ENCODE results near the gene LMCD1.

The LMCD1 gene

GRCh38 chr3:8503871-8504610 is 2.4 kb downstream of the LMCD1 start:
- Histone ChIP-seq H3K27me3 (ENCODE audit: control insufficient read depth in 3 of 3, insufficient read depth in 3 of 3, low read depth in 1 of 3, low read length in 3 of 3) (no peaks in the 10 kb centered on the region), H3K18ac (ENCODE audit: low read length) (no peak overlapping the region), H2AK5ac (ENCODE audit: low read depth, low read length) (no peak overlapping the region), H3K4me3 (ENCODE audit: low read length in 2 of 2) (no peak overlapping the region), H2BK12ac (ENCODE audit: low read length) (no peak overlapping the region), H3K9me3 (replicated peaks in 1 of 2; ENCODE audit: control insufficient read depth in 2 of 2, insufficient read depth in 1 of 2, low read depth in 1 of 2, low read length in 2 of 2) (peaks cover 0 to 2% of the 10 kb centered on the region in 2 donors), H3K4ac (ENCODE audit: low read length) (no peak overlapping the region), H3K79me1 (ENCODE audit: low read depth, low read length) (no peaks in the 10 kb centered on the region), H3K9ac (ENCODE audit: low read depth, low read length, poor library complexity) (no peak overlapping the region), H4K8ac (ENCODE audit: low read depth, low read length) (no peak overlapping the region), H3K27ac (replicated peaks; ENCODE audit: low read length) (no peak overlapping the region), H2BK120ac (ENCODE audit: low read depth, low read length) (no peak overlapping the region), H2BK5ac (ENCODE audit: low read length) (no peak overlapping the region), H4K91ac (ENCODE audit: low read depth, low read length, poor library complexity) (no peak overlapping the region), H3K14ac (ENCODE audit: low read length) (no peak overlapping the region), H2BK15ac (ENCODE audit: low read length) (no peak overlapping the region), H2AFZ (ENCODE audit: low read length) (no peak overlapping the region), H3K23ac (ENCODE audit: low read depth, low read length, poor library complexity) (no peak overlapping the region), H3K4me1 (ENCODE audit: control insufficient read depth in 2 of 2, insufficient read depth in 1 of 2, low read depth in 1 of 2, low read length in 2 of 2) (peaks cover 15 to 17% of the 10 kb centered on the region in 2 donors), H3K4me2 (ENCODE audit: insufficient read depth, low read length, poor library complexity, severe bottlenecking) (no peak overlapping the region), H3K36me3 (replicated peaks in 1 of 2; ENCODE audit: control insufficient read depth in 2 of 2, insufficient read depth in 2 of 2, low read length in 2 of 2) (no peaks in the 10 kb centered on the region)
- DNase-seq (ENCODE audit: low spot score): no peak
- no CpG with 5 or more reads among the region's 8 CpGs for whole genome bisulfite sequencing, 2 donors (ENCODE audit: extremely low coverage in 2 of 2, insufficient read length in 2 of 2, insufficient replicate concordance in 1 of 2)

GRCh38 chr3:8504611-8504973 is 3.0 kb downstream of the LMCD1 start:
- Histone ChIP-seq H2BK15ac (ENCODE audit: low read length) (no peak overlapping the region), H3K27ac (replicated peaks; ENCODE audit: low read length) (no peak overlapping the region), H4K8ac (ENCODE audit: low read depth, low read length) (no peak overlapping the region), H3K18ac (ENCODE audit: low read length) (no peak overlapping the region), H3K4me1 (ENCODE audit: control insufficient read depth in 2 of 2, insufficient read depth in 1 of 2, low read depth in 1 of 2, low read length in 2 of 2) (peaks cover 12% of the 10 kb centered on the region in 2 donors), H3K9me3 (replicated peaks in 1 of 2; ENCODE audit: control insufficient read depth in 2 of 2, insufficient read depth in 1 of 2, low read depth in 1 of 2, low read length in 2 of 2) (peaks cover 0 to 5% of the 10 kb centered on the region in 2 donors), H3K79me1 (ENCODE audit: low read depth, low read length) (no peaks in the 10 kb centered on the region), H3K36me3 (replicated peaks in 1 of 2; ENCODE audit: control insufficient read depth in 2 of 2, insufficient read depth in 2 of 2, low read length in 2 of 2) (no peaks in the 10 kb centered on the region), H4K91ac (ENCODE audit: low read depth, low read length, poor library complexity) (no peak overlapping the region), H2AK5ac (ENCODE audit: low read depth, low read length) (no peak overlapping the region), H3K27me3 (ENCODE audit: control insufficient read depth in 3 of 3, insufficient read depth in 3 of 3, low read depth in 1 of 3, low read length in 3 of 3) (no peaks in the 10 kb centered on the region), H2BK5ac (ENCODE audit: low read length) (no peak overlapping the region), H3K9ac (ENCODE audit: low read depth, low read length, poor library complexity) (no peak overlapping the region), H3K23ac (ENCODE audit: low read depth, low read length, poor library complexity) (no peak overlapping the region), H2AFZ (ENCODE audit: low read length) (no peak overlapping the region), H3K14ac (ENCODE audit: low read length) (no peak overlapping the region), H3K4me2 (ENCODE audit: insufficient read depth, low read length, poor library complexity, severe bottlenecking) (no peak overlapping the region), H3K4ac (ENCODE audit: low read length) (no peak overlapping the region), H2BK120ac (ENCODE audit: low read depth, low read length) (no peak overlapping the region), H2BK12ac (ENCODE audit: low read length) (no peak overlapping the region), H3K4me3 (ENCODE audit: low read length in 2 of 2) (no peak overlapping the region)
- DNase-seq (ENCODE audit: low spot score): no peak
- WGBS, 2 donors (ENCODE audit: extremely low coverage in 2 of 2, insufficient read length in 2 of 2, insufficient replicate concordance in 1 of 2): no CpG with 5 or more reads among the region's 4 CpGs

DNA sequence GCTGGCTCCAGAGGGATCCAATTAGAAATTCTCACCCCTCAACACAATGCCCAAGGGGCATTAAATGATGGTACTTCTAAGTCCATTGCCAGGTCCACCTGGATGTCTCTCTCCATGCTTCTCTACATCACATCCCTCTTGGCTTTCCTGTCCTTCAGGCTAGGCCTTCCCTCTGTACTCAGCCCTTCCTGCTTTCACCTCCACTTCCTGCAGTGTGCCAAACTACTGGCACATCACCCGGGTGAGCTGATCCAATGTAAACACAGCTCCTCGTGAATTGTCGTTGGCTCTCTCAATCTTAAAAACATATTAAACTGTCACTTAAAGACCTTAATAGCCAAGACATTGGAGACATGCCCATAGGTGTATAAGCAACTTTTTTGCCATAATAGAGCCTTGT is 4.0 kb downstream of the LMCD1 start:
- WGBS, 2 donors (ENCODE audit: extremely low coverage in 2 of 2, insufficient read length in 2 of 2, insufficient replicate concordance in 1 of 2): no CpG with 5 or more reads among the region's 3 CpGs
- Histone ChIP-seq H3K9me3 (replicated peaks in 1 of 2; ENCODE audit: control insufficient read depth in 2 of 2, insufficient read depth in 1 of 2, low read depth in 1 of 2, low read length in 2 of 2) (peaks cover 0 to 6% of the 10 kb centered on the region in 2 donors), H3K4ac (ENCODE audit: low read length) (no peak overlapping the region), H3K27me3 (ENCODE audit: control insufficient read depth in 3 of 3, insufficient read depth in 3 of 3, low read depth in 1 of 3, low read length in 3 of 3) (no peaks in the 10 kb centered on the region), H3K27ac (replicated peaks; ENCODE audit: low read length) (no peak overlapping the region), H3K4me3 (ENCODE audit: low read length in 2 of 2) (no peak overlapping the region), H3K18ac (ENCODE audit: low read length) (no peak overlapping the region), H3K36me3 (replicated peaks in 1 of 2; ENCODE audit: control insufficient read depth in 2 of 2, insufficient read depth in 2 of 2, low read length in 2 of 2) (no peaks in the 10 kb centered on the region), H2AFZ (ENCODE audit: low read length) (no peak overlapping the region), H2AK5ac (ENCODE audit: low read depth, low read length) (no peak overlapping the region), H3K4me2 (ENCODE audit: insufficient read depth, low read length, poor library complexity, severe bottlenecking) (no peak overlapping the region), H3K79me1 (ENCODE audit: low read depth, low read length) (no peaks in the 10 kb centered on the region), H3K23ac (ENCODE audit: low read depth, low read length, poor library complexity) (no peak overlapping the region), H2BK12ac (ENCODE audit: low read length) (no peak overlapping the region), H3K14ac (ENCODE audit: low read length) (no peak overlapping the region), H3K9ac (ENCODE audit: low read depth, low read length, poor library complexity) (no peak overlapping the region), H4K8ac (ENCODE audit: low read depth, low read length) (no peak overlapping the region), H2BK15ac (ENCODE audit: low read length) (no peak overlapping the region), H2BK5ac (ENCODE audit: low read length) (no peak overlapping the region), H4K91ac (ENCODE audit: low read depth, low read length, poor library complexity) (no peak overlapping the region), H2BK120ac (ENCODE audit: low read depth, low read length) (no peak overlapping the region), H3K4me1 (ENCODE audit: control insufficient read depth in 2 of 2, insufficient read depth in 1 of 2, low read depth in 1 of 2, low read length in 2 of 2) (peaks cover 9 to 10% of the 10 kb centered on the region in 2 donors)
- no peak for DNase-seq (ENCODE audit: low spot score)

DNA sequence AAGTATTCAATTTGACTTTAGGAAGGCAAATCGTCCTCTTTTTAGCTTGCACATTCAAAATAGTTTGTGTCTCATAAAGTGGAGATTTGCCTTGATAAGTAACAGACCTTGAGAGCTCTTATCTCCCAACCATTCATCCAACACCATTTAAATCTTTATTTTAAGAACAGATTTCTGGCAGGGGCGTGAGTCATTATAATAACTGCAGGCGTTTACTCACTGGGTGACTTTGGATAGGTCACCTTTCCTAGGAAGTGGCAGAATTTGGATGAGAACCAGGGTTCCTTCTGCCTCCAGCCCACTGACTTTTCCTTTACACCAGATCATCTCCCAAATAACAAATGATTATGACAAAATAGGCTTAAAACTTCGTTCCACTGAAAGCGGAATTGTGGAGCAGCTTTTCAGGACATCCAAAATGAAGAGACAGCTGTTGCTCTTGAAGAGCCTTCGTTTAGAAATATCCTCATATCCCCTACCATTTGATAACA is 5.0 kb downstream of the LMCD1 start:
- Histone ChIP-seq H3K79me1 (ENCODE audit: low read depth, low read length) (no peaks in the 10 kb centered on the region), H4K91ac (ENCODE audit: low read depth, low read length, poor library complexity) (no peak overlapping the region), H3K9ac (ENCODE audit: low read depth, low read length, poor library complexity) (no peak overlapping the region), H2AK5ac (ENCODE audit: low read depth, low read length) (no peak overlapping the region), H3K23ac (ENCODE audit: low read depth, low read length, poor library complexity) (no peak overlapping the region), H3K4ac (ENCODE audit: low read length) (no peak overlapping the region), H3K36me3 (replicated peaks in 1 of 2; ENCODE audit: control insufficient read depth in 2 of 2, insufficient read depth in 2 of 2, low read length in 2 of 2) (no peaks in the 10 kb centered on the region), H3K18ac (ENCODE audit: low read length) (no peak overlapping the region), H3K27ac (replicated peaks; ENCODE audit: low read length) (no peak overlapping the region), H2AFZ (ENCODE audit: low read length) (no peak overlapping the region), H2BK12ac (ENCODE audit: low read length) (no peak overlapping the region), H2BK5ac (ENCODE audit: low read length) (no peak overlapping the region), H3K14ac (ENCODE audit: low read length) (no peak overlapping the region), H4K8ac (ENCODE audit: low read depth, low read length) (no peak overlapping the region), H2BK15ac (ENCODE audit: low read length) (no peak overlapping the region), H3K27me3 (ENCODE audit: control insufficient read depth in 3 of 3, insufficient read depth in 3 of 3, low read depth in 1 of 3, low read length in 3 of 3) (no peaks in the 10 kb centered on the region), H3K9me3 (replicated peaks in 1 of 2; ENCODE audit: control insufficient read depth in 2 of 2, insufficient read depth in 1 of 2, low read depth in 1 of 2, low read length in 2 of 2) (peaks cover 0 to 6% of the 10 kb centered on the region in 2 donors), H3K4me2 (ENCODE audit: insufficient read depth, low read length, poor library complexity, severe bottlenecking) (no peak overlapping the region), H3K4me3 (ENCODE audit: low read length in 2 of 2) (no peak overlapping the region), H3K4me1 (ENCODE audit: control insufficient read depth in 2 of 2, insufficient read depth in 1 of 2, low read depth in 1 of 2, low read length in 2 of 2) (peaks cover 9 to 10% of the 10 kb centered on the region in 2 donors), H2BK120ac (ENCODE audit: low read depth, low read length) (no peak overlapping the region)
- DNase-seq (ENCODE audit: low spot score): no peak
- WGBS, 2 donors (ENCODE audit: extremely low coverage in 2 of 2, insufficient read length in 2 of 2, insufficient replicate concordance in 1 of 2): no CpG with 5 or more reads among the region's 6 CpGs

Data from neuronal stem cell (in vitro differentiated cells).